GM23248 (cell line): ENCODE data around the gene PKP1. TPM values are rescaled to one million over a fixed set of nuclear protein-coding genes. Genes with fewer than 3 reads are reported as not detected.

Experiments used
- DNase-seq: peaks from one replicate; pipeline ENCODE4 v3.0.0-alpha.2; 2015
- H2AFZ ChIP-seq: fragments of 200-600 bp; sonication (generic); 2 replicates; pipeline ENCODE4 v1.6.1; 2016; ENCODE audit warnings: antibody characterized with exemption
- H3F3A ChIP-seq: fragments of 200-600 bp; sonication (generic); 2 replicates; pipeline ENCODE4 v1.6.1; 2016; ENCODE audit warnings: mild to moderate bottlenecking, antibody characterized with exemption, mixed run types; ENCODE audit not compliant: insufficient read depth
- H3K27ac ChIP-seq: fragments of 200-600 bp; sonication (generic); 2 replicates; pipeline ENCODE4 v1.5.1; 2016; ENCODE audit warnings: mild to moderate bottlenecking
- H3K27me3 ChIP-seq: fragments of 200-600 bp; sonication (generic); replicated peaks from 2 replicates; pipeline ENCODE4 v1.6.1; 2016; ENCODE audit warnings: mild to moderate bottlenecking; ENCODE audit not compliant: insufficient read depth
- H3K36me3 ChIP-seq: fragments of 200-600 bp; sonication (generic); 2 replicates; pipeline ENCODE4 v1.6.1; 2016; ENCODE audit warnings: low read depth, mild to moderate bottlenecking
- H3K4me1 ChIP-seq: fragments of 200-600 bp; sonication (generic); 2 replicates; pipeline ENCODE4 v1.6.1; 2016; ENCODE audit warnings: mild to moderate bottlenecking; ENCODE audit not compliant: insufficient read depth
- H3K4me2 ChIP-seq: fragments of 200-600 bp; sonication (generic); one replicate; pipeline ENCODE4 v1.6.1; 2016; ENCODE audit warnings: mild to moderate bottlenecking; ENCODE audit not compliant: unreplicated experiment
- H3K4me3 ChIP-seq: fragments of 200-600 bp; sonication (generic); 2 replicates; pipeline ENCODE4 v1.5.1; 2016; ENCODE audit warnings: mild to moderate bottlenecking
- H3K79me2 ChIP-seq: fragments of 200-600 bp; sonication (generic); 2 replicates; pipeline ENCODE4 v1.6.1; 2016; ENCODE audit warnings: mild to moderate bottlenecking; ENCODE audit not compliant: insufficient read depth
- H3K9ac ChIP-seq: fragments of 200-600 bp; sonication (generic); 2 replicates; pipeline ENCODE4 v1.6.1; 2016; ENCODE audit warnings: mild to moderate bottlenecking
- H3K9me2 ChIP-seq: fragments of 200-600 bp; sonication (generic); 2 replicates; pipeline ENCODE4 v1.6.1; 2016; ENCODE audit warnings: mixed run types, mild to moderate bottlenecking, moderate library complexity; ENCODE audit not compliant: insufficient read depth
- H3K9me3 ChIP-seq: fragments of 200-600 bp; sonication (generic); one replicate; pipeline ENCODE4 v1.6.1; 2017; ENCODE audit warnings: low read depth
- H4K20me1 ChIP-seq: fragments of 200-600 bp; sonication (generic); 2 replicates; pipeline ENCODE4 v1.6.0; 2016; ENCODE audit not compliant: insufficient read depth
- EZH2 ChIP-seq: fragments of 200-600 bp; sonication (generic); IDR thresholded peaks from 2 replicates; pipeline ENCODE4 v1.6.1; 2018; ENCODE audit warnings: antibody characterized with exemption, mild to moderate bottlenecking; ENCODE audit not compliant: insufficient read depth, poor library complexity, severe bottlenecking
- EZH2phosphoT487 ChIP-seq: fragments of 200-600 bp; sonication (generic); IDR thresholded peaks from 2 replicates; pipeline ENCODE4 v1.6.1; 2018; ENCODE audit warnings: antibody characterized with exemption, moderate library complexity, mild to moderate bottlenecking, low read depth; ENCODE audit not compliant: insufficient read depth
- WGBS, 2 experiments: methylation state at CpG; one replicate each; pipeline ENCODE4 v1.1.6; 2015 to 2017; ENCODE audit warnings: low lambda C conversion rate in 2 of 2, low coverage in 1 of 2; ENCODE audit errors: missing lambda C conversion rate in 2 of 2; 5-methylcytosine and 5-hydroxymethylcytosine counted together
- in situ Hi-C: fragments of 300-500 bp; cut with MboI; formaldehyde crosslinking; loops from 2 replicates; pipeline ENCODE4 v1.15.0; 2020
- polyA plus RNA-seq: library from polyadenylated mRNA; unstranded; fragments of >200 nt; fragmentation: Nextera tagmentation; extraction: Ambion mirVana; gene quantifications from 2 replicates; pipeline ENCODE4 v1.2.1, GENCODE V29; 2016
- total RNA-seq: library from RNA; depleted of rRNA; stranded (reverse); fragments of >200 nt; shearing (Covaris generic); gene quantifications from 2 replicates; pipeline ENCODE4 v1.2.3, GENCODE V29; 2014

The PKP1 gene
- total and polyA plus RNA-seq, 2 experiments from 2014 or later = 0.15 to 0.43 TPM

DNA sequence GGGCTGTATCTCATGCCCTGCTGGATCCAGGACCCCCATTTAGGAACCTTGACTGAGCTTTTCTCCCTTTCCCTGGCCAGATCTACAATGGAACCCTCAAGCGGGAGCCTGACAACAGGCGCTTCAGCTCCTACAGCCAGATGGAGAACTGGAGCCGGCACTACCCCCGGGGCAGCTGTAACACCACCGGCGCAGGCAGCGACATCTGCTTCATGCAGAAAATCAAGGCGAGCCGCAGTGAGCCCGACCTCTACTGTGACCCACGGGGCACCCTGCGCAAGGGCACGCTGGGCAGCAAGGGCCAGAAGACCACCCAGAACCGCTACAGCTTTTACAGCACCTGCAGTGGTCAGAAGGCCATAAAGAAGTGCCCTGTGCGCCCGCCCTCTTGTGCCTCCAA lies 29.8 kb downstream of the PKP1 start:
- Histone ChIP-seq H3K9ac (no peak overlapping the region), H3K27ac (no peak overlapping the region), H3K9me3 (no peaks in the 10 kb centered on the region), H2AFZ (no peak overlapping the region), H3K9me2 (no peaks in the 10 kb centered on the region), H3K4me2 (no peak overlapping the region), H3K4me3 (no peak overlapping the region), H3K79me2 (no peaks in the 10 kb centered on the region), H3K4me1 (peaks cover under 1% of the 10 kb centered on the region; the same call in 1 of the 2 replicates), H4K20me1 (no peaks in the 10 kb centered on the region), H3K36me3 (no peaks in the 10 kb centered on the region), H3F3A (no peaks in the 10 kb centered on the region), H3K27me3 (0 out of 2 replicates have a peak, but pooled peaks cover 4% of the 10 kb centered on the region)
- WGBS, 2 experiments = 87 to 93% methylated on average over 16 of the region's 16 CpGs
- no peak for TF ChIP-seq EZH2
- no peak for TF ChIP-seq EZH2phosphoT487
- DNase-seq = no peak
- in situ Hi-C loops = no loop called here

DNA sequence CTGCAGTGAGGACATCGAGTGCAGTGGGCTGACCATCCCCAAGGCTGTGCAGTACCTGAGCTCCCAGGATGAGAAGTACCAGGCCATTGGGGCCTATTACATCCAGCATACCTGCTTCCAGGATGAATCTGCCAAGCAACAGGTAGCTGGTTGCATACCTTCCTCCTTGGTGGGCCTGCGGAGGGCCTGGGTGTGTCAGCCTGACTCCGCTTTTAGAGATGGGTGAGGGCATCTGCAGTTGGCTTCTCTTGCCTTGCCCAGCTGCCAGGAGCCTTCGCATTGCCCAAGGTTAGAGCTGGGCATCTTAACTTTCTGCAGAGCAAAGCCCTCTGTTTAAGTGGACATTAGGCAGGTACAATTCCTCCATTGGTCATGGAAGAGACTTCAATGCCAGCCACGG lies 33.2 kb downstream of the PKP1 start:
- Histone ChIP-seq H3K4me3 (no peak overlapping the region), H3K4me1 (no peaks in the 10 kb centered on the region), H4K20me1 (no peaks in the 10 kb centered on the region), H3K27ac (no peak overlapping the region), H3K9ac (no peak overlapping the region), H3K79me2 (no peaks in the 10 kb centered on the region), H3K4me2 (no peak overlapping the region), H3K9me2 (no peaks in the 10 kb centered on the region), H3K36me3 (no peaks in the 10 kb centered on the region), H3F3A (no peaks in the 10 kb centered on the region), H2AFZ (no peak overlapping the region), H3K9me3 (no peaks in the 10 kb centered on the region), H3K27me3 (0 out of 2 replicates have a peak, but pooled peaks cover 4% of the 10 kb centered on the region)
- no peak for DNase-seq
- no peak for TF ChIP-seq EZH2
- no peak for TF ChIP-seq EZH2phosphoT487
- in situ Hi-C loops = no loop called here
- WGBS, 2 experiments = 69 to 82% methylated on average over 5 of the region's 5 CpGs

DNA sequence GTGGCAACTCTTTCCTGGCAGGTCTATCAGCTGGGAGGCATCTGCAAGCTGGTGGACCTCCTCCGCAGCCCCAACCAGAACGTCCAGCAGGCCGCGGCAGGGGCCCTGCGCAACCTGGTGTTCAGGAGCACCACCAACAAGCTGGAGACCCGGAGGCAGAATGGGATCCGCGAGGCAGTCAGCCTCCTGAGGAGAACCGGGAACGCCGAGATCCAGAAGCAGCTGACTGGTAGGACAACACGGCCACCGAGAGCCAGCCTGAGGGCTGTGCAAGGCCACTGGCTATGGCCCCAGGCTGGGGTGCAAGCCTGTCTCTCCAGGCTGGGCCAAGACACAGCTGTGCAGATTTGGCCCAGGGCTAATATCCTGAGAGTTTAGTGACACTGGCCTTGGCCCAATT lies 34.2 kb downstream of the PKP1 start:
- Histone ChIP-seq H3K27me3 (0 out of 2 replicates have a peak, but pooled peaks cover 4% of the 10 kb centered on the region), H3K4me3 (no peak overlapping the region), H3K79me2 (no peaks in the 10 kb centered on the region), H3K4me2 (no peak overlapping the region), H4K20me1 (no peaks in the 10 kb centered on the region), H3K4me1 (no peaks in the 10 kb centered on the region), H3F3A (no peaks in the 10 kb centered on the region), H3K27ac (no peak overlapping the region), H3K9me3 (no peaks in the 10 kb centered on the region), H2AFZ (no peak overlapping the region), H3K9me2 (no peaks in the 10 kb centered on the region), H3K9ac (no peak overlapping the region), H3K36me3 (no peaks in the 10 kb centered on the region)
- WGBS, 2 experiments = 94 to 95% methylated on average over 13 of the region's 13 CpGs
- no peak for TF ChIP-seq EZH2
- no peak for TF ChIP-seq EZH2phosphoT487
- DNase-seq = no peak
- in situ Hi-C loops = no loop called here

GRCh38 chr1:201318504-201319340 lies 35.4 kb downstream of the PKP1 start:
- Histone ChIP-seq H3K4me1 (no peaks in the 10 kb centered on the region), H3F3A (no peaks in the 10 kb centered on the region), H3K9me2 (no peaks in the 10 kb centered on the region), H2AFZ (no peak overlapping the region), H3K36me3 (no peaks in the 10 kb centered on the region), H4K20me1 (no peaks in the 10 kb centered on the region), H3K27ac (no peak overlapping the region), H3K4me2 (no peak overlapping the region), H3K27me3 (0 out of 2 replicates have a peak, but pooled peaks cover 4% of the 10 kb centered on the region), H3K79me2 (no peaks in the 10 kb centered on the region), H3K9me3 (no peaks in the 10 kb centered on the region), H3K9ac (no peak overlapping the region), H3K4me3 (no peak overlapping the region)
- in situ Hi-C loops = no loop called here
- WGBS, 2 experiments = 81 to 87% methylated on average over 14 to 15 of the region's 15 CpGs
- no peak for TF ChIP-seq EZH2phosphoT487
- no peak for TF ChIP-seq EZH2
- no peak for DNase-seq
